A549 treated with AZD2906 at 1 μM for 4 hours (cell line): ENCODE data around the gene SIDT1. TPM values are rescaled to one million over a fixed set of nuclear protein-coding genes. Genes with fewer than 3 reads are reported as not detected.

Source experiments
- total RNA-seq: library from RNA; stranded (reverse); fragments of 200-300 nt; extraction: Qiagen RNA extraction; gene quantifications from 5 replicates; pipeline ENCODE4 v1.2.3, GENCODE V29; 2022

The SIDT1 gene
- 0.32 to 0.58 TPM (median 0.51 TPM) in 5 replicates for total RNA-seq

GRCh38 chr3:113531826-113532697 is at the start of gene SIDT1:
Gene SIDT1, plus strand, starts transcription at chr3:113532555. Its CDS starts 467 bp downstream, at chr3:113533022.

Other genes starting within 250 kb of the SIDT1 start
- gene CFAP44, start 91.1 kb upstream of the SIDT1 start, total RNA-seq, result 0.93 to 1.5 TPM (median 1.1 TPM) in 5 replicates
- gene SPICE1, start 17.4 kb upstream of the SIDT1 start, total RNA-seq, result 3.7 to 10.5 TPM (median 6.5 TPM) in 5 replicates
- gene USF3, start 164.1 kb downstream of the SIDT1 start, total RNA-seq, result 2.2 to 2.7 TPM (median 2.4 TPM) in 5 replicates
- gene NAA50, start 213.7 kb downstream of the SIDT1 start, total RNA-seq, result 134 to 185 TPM (median 143 TPM) in 5 replicates
- 15.4 to 19.9 TPM (median 16.7 TPM) in 5 replicates for gene ATP6V1A, start 214.5 kb downstream of the SIDT1 start, total RNA-seq